ENCODE data around the gene MAST2.

DNA sequence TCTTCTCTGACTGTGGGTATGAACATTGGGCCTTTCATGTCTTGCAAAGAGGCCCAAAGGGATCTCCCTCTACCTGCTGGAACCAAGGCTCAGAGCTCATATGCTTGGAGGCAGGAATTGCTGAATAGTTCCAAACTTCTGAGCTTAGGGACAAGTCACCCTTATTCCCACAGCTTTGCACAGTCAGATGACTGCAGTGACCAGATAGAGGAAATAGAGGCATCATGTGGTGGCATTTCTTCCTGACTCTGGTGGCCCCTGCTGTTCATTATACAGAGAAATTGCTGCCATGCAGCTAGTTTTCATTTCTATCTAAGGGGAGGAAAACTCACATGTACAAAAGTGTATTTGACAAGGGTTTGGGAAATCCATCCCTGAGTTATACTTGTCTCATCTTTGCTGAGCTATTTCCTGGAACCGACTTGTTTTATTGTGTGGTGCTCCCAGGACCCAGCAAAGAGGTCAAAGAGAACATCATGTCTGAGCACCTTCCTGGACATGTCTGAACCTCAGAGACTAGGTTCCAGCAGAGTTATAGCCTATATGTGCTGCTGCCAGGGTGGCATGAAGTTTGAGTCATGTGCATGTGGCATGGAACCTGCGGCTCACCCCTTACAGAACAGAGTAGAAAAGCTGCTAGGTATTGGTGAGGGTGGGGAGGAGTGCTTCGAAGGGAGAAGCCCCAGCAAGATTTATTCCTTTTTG, 197.8 kb downstream of the MAST2 start:
- TF ChIP-seq POLR2A (IDR thresholded peaks at IDR 0.05): no peak
- TF ChIP-seq CTCF (IDR thresholded peaks at IDR 0.05): no peak

Data from testis (tissue), 2 donors.